ENCODE data around the gene FAM131B.
"Not testable (repeated sequence)": the region's sequence is repeated elsewhere in the genome, so short reads cannot be mapped to it uniquely, and the experiment has no call there.

The FAM131B gene

DNA sequence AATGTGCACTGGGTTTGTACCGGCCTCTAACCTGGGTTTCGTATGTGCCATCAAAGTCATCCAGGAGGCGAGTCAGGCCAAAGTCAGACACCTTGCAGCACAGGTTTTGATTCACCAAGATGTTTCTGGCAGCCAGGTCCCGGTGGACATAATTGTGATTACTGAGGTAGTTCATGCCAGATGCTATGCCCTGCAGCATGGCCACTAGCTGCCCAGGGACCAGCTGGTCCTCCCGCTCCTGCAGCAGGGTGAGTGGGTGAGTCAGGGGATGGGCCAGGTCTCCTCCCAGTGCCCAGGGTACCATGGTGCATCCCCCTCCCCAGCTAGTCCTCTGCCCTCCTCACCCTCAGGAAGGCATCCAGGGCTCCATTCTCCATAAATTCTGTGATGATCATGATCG lies 32.3 kb upstream of the FAM131B start:
- no peak for DNase-seq

DNA sequence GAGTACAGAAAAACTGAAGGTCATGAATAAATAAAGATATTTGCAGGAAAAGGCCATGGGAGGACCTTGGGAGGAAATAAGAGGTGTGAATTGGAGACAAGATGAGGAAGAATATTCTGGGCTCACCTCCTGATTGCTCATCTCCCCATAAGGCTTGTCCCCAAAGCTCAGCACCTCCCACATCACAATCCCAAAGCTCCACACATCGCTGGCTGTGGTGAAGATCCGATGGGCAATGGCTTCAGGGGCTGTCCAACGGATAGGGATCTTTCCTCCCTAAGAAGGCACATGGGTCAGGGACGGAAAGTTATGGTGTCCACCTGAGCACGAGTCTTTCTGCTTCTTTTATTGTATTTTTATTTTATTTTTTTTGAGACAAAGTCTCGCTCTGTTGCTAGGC lies 31.6 kb upstream of the FAM131B start:
- no peak for DNase-seq

DNA sequence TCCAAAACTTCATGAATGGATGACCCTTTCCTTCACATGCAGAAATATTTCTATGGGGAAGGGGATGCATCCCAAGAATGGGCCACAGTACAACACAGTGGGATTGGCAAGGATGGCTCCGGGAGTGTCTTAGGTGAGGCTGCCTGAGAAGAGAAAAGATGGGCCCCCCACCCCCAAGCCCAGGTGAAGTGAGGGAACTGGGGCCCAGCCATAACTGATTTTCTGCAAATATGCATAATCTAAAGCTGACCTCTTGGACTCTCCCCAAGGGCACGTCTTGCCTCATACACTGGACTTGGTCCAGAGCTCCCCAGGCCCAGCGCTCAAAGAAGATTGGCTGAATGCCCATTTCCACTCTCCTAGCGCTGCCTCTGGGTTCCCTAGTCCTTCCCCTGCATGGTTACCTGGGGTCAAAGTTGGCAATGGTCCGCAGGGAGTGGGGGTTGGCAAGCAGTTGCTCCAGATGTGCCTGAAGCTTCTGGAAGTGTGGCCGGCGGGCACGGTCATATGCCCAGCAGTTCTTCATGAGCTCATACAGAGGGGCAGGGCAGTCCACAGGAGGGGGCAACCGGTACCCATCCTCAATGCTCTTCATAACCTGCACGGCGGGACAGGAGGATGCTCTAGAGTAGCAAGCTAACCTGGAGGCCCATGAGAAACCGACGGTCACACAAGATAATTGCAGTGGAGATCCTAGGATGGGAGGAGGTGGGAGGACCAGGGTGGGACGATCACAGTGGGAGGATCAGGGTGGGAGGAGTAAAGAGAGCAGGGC lies 30.9 kb upstream of the FAM131B start:
- no peak for DNase-seq

DNA sequence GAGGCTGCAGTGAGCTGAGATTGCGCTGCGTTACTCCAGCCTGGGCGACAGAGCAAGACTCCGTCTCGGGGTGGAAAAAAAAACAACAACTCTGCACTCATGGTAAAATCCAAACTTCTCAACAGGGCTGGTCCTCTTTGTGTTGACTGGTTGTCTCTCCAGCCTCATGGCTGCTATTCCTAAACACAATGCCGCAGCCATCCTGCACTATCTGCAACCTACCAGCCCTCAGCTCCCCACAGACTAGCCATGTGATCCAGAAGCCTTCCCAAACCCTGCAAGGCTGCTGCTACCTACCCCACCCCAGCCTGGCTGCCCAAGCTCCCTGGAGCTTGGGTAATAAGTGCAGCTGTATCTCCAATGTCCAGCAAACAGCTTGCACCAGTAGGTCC lies 30.4 kb upstream of the FAM131B start:
- DNase-seq: no peak

DNA sequence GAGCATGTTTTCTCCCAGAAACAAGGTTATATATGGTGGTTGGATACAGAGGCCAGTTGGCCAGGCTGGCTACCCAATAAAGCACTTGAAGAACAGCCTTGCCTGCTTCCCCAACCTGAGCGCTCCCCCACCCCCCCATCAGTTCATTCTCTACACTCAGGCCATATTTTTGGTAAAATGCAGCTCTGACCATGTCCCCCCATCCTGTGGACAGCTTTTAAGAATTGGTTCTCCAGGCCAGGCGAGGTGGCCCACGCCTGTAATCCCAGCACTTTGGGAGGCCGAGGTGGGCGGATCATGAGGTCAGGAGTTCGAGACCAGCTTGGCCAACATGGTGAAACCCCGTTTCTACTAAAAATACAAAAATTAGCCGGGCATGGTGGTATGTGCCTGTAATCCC lies 29.9 kb upstream of the FAM131B start:
- DNase-seq: not testable (repeated sequence)

DNA sequence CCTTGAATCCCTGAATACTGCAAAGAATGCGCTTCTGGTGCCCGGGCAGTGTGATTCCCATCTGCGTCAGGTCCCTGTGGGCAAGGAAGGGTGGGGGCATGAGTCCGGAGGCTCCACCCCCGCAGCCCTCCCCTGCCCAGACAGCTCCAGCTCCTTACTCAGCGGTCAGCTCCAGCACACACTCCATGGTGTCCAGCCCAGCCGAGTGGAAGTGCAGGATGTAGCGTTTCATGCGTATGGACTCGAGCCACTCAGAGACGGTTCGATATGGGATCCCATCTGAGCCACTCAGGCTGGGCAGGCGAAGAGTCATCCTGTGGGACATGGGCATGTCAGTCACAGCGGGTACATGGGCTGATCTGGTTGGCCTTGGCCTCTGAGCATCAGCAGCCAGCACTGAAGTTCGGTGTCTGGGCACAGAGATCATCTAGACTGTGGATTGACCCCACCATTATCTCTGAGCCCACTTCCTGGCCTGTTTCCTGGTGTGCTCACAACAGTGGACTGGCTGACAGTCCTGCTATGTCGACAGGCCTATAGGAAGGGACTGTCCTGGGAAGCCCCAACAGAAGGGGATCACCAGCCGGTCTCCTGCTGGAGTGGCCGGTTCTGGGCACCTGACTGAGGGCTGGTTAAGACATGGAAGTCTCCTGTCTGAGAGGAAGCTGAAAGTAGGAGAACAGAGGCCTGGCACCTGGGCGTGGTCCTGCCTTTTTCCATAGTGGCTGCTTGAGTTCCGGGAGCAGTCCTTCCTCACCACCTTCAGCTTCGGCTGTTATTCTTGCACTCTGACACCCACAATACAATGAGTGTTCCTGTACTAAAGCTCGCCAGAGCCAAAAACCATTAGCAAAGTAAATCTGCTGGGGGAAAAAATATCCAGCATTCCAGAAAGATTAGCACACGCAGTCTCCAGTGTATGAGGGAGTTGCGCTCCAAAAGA lies 29.2 kb upstream of the FAM131B start:
- no peak for DNase-seq

DNA sequence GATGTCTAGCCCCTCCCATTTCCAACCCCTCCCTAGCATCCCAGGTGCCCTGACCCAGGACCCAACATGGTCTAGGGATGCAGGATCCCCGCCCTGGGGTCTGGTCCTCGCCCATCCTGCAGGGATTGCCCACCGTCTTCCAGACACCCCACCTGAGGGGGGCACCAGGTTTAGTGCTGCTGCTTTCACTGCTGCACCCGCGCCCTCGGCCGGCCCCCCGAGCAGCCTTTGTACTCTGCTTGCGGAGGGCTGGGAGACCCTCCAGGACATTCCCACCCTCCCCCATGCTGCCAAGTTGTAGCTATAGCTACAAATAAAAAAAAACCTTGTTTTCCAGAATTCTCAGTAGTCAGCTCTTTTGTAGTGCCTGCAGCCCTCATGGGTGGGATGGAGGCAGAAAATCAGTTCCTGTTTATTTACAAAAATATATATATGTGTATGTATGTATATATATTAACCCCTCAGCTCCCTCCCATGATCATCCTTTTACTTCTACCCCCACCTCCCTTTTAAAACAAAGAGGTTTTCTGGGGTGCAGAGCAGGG lies 28.3 kb upstream of the FAM131B start:
- DNase-seq: no peak

DNA sequence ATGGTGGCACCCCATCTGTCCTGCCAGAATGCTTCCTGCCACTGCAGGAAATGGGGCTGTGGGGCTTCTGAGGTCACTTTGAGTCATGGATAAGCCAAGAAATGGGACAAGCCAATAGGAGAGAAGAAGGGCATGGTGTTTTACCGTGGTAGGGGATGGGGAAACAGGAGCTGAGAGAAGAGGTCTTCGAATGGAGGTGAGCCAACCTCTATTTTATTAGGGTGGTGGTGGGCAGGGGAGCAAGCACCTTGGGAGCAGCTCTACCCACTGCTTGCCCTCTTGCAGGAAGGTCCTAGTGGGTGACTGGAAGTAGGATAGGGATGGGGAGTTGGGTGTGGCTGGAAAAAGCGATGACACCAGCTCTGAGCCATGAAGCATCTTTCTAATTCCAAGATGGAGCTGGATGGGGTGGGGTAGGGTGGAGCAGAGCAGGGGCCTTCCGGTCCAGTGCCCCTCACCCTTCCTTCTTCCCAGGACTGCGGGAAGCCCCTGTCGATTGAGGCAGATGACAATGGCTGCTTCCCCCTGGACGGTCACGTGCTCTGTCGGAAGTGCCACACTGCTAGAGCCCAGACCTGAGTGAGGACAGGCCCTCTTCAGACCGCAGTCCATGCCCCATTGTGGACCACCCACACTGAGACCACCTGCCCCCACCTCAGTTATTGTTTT lies 27.7 kb upstream of the FAM131B start:
- DNase-seq: no peak

DNA sequence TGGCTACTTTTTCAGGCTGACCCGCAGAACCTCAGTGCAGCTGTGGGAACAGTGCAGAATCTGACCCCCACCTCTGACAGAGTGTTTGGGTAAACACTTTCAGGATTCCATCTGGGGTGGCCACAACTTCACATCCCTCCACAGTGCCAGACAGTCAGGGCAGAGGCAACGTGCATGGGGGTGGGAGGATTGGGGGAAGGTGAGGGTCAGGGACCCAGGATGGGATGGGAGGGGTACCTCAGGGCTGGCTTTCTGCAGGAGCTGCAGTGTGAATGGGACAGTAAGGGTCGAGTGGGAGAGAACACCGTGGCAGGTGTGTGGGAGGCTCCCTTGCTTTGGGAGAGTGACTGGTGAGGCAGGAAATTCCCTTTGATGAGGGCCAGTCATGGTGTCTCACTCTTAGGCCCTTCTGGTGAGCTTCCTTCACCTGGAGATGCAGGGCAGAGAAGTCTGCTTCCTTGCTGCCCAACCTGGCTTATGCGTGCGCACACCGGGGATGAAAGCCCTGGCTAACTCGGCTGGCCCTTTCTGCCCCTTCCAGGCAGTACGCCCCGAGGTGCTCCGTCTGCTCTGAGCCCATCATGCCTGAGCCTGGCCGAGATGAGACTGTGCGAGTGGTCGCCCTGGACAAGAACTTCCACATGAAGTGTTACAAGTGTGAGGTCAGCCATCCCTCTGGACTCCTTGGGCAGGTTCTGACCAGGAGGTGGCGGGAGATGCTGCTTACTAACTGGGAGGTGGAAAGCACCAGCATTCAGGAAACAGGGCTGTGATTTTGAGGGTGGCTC lies 27.0 kb upstream of the FAM131B start:
- DNase-seq: no peak

DNA sequence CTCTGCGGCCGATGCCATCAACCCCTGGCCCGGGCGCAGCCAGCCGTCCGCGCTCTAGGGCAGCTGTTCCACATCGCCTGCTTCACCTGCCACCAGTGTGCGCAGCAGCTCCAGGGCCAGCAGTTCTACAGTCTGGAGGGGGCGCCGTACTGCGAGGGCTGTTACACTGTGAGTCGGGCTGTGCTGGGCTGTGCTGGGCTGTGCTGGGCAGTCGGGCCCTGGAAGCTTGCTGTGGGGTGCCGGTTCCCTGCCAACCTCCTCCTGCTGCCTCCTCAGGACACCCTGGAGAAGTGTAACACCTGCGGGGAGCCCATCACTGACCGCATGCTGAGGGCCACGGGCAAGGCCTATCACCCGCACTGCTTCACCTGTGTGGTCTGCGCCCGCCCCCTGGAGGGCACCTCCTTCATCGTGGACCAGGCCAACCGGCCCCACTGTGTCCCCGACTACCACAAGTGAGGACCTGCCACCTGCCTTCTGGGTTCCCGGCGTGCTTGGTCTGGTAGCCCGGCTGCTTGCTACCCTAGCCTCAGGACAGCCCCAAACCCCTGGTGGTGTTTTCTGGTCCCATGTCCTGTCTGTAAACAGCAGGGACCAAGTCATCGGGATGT lies 26.1 kb upstream of the FAM131B start:
- no peak for DNase-seq

DNA sequence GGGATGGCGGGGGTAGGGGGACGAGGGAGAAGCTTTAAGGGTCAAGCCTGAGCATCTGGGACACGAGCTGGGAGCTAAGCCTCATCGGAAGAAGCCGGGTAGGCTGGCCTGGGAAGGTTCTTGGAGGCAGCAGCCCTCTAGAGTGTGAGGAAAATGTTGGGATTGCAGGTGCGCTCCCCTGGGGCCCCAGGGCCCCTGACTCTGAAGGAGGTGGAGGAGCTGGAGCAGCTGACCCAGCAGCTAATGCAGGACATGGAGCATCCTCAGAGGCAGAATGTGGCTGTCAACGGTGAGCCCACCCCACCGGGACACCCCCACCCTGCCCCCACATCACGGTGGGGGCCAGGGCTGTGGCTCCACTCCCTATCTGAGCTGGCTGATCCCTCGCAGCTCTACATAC lies 25.5 kb upstream of the FAM131B start:
- DNase-seq: no peak

DNA sequence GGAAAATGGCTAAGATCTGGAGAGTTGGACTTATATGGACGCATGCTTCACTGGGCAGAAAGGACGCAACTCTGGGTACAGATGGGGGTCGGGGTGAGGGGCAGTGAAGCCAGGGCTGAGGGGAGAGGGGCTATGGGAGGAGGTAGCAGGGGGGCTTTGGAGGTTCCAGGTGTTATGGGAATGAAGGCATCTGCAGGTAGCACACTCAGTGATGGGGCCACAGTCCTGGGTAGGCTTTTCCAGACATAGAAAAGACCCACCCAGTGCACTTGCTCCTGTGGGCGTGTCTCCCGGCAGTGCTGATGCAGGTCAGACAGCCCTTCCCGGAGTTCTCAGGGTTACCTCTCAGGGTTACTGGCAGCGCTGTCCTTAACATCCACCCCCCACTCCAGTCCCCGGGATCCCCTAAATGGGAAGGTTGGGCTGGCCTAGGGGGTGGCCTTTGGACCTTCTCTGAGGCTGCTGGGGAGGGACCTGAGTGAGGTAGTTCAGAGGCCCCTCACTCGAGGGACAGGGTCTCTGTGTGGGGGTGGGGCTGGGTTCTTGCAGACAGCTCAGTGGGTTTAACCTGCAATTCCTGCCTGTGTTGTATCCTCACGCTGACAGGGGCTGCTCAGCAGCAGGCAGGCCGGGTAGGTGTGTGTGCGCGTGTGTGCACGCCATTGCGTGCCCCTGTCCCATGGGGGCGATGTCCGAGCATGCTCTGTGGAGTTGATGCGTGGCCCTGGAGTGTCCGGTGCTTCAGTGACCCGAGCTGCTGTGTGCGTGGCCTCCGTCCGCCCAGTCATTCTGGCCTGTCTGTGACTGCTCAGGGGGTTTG lies 24.9 kb upstream of the FAM131B start:
- DNase-seq: no peak

DNA sequence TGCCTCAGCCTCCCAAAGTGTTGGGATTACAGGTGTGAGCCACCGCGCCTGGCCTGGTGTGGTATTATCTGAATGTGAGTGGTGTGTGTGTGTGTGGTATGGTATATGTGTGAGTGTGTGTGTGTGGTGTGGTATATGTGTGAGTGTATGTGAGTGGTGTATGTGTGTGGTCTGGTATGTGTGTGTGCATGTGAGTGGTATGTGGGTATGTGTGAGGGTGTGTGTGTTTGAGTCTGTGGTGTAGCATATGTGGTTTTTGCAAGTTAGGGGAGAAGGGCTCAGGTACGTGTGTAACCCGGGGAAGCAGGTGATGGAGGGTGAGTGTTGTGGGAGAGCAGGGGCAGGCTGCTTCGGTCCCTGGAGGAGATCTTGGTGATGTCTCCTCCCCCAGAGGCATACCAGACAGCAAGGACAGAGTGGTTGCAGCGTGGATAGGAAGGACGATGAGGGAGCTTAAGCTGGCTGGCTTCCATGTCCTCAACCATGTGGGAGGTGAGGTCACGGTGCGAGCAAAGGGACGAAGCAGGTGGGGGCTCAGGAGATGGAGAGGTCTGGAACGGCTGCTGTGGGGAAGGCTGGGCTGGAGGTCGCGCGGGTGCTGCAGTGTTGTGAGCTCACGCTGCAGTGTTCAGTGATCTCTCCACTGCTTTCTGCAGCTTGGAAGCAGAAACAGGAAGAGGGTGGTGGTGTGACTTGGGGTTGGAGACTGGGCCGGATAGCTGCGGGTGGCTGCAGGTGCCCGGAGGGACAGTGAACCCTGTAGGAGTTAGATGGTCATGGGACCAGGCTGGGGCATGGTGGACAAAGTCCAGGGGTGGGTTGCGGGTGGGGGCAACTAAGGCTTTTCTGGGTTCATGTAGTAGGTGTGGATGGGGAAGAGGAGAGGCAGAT lies 23.6 kb upstream of the FAM131B start:
- no peak for DNase-seq

DNA sequence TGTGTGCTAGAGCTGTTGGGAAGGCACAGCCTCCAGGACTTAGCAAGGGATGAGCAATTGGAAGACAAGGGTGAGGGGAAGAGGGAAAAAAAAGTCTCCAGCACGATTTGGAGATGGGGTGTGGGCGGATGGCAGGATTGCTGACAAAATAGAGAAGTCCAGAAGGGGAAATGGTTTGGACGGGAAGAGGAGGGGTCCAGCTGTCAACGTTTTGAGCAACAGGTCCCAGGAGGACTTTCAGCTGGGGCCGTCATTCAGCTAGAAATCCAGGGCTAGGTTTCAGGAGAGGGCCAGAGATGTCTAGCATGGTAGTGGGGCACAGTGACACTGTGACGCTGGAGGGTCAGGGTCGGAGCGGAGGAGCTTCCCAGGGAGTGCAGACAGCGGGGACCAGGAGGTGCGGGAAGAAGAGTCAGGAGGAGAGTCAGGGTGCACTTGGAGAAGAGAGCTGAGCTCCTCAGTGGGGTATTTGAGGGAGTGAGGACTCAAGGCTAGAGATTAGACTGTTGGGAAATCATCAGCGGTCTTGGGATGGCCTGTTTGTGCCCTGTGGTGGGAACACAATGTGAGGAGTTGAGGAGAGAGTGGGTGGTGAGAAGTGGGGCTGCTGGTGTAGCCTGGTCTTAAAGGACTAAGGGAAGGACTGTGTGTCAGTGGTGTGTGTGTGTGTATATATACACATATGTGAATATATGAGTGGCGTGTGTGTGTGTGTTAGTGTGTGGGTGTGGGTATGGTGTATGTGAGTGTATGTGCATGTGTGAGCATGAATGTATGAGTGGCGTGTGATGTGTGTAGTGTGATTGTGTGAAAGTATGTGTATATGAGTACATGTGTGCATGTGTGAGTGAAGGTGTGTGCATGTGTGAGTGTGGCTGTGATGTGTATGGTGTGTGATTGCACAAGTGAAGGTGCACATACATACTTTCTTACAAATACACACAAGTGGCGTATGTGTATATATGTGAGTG lies 22.4 kb upstream of the FAM131B start:
- no peak for DNase-seq

DNA sequence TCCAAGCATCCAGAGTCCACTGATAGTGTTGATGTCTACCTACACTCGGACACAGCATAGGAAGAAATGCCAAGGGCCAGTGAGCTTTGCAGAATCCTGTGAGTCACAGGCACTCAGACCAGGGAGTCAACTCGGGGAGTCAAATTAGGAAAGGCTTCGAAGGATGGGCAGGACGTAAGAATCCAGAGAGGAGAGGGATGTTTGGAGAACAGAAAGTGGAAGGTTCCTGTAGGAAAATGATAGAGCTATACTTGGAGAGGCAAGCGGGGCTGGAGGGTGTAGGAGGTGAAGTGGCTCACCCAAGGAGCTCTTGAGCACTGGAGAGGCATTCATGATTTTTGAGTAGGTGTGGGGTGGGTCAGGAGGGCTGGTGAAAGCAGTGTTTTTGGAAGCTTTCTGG lies 21.6 kb upstream of the FAM131B start:
- DNase-seq: no peak

DNA sequence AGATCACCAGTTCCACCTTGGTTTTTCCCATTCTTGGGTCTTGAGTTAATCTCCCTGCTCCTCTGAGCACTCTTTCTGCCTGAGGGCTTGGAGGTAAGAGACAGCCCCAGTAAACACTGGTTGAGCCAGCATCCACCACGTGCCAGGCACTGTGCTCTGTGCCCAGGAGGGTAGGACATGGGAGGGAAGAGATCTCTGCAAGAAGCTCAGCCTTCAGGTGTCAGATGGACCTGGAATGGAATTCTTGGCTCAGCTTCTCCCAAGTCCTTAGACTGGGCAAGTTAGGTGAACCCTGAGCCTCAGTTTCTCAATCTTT lies 21.1 kb upstream of the FAM131B start:
- DNase-seq: no peak

DNA sequence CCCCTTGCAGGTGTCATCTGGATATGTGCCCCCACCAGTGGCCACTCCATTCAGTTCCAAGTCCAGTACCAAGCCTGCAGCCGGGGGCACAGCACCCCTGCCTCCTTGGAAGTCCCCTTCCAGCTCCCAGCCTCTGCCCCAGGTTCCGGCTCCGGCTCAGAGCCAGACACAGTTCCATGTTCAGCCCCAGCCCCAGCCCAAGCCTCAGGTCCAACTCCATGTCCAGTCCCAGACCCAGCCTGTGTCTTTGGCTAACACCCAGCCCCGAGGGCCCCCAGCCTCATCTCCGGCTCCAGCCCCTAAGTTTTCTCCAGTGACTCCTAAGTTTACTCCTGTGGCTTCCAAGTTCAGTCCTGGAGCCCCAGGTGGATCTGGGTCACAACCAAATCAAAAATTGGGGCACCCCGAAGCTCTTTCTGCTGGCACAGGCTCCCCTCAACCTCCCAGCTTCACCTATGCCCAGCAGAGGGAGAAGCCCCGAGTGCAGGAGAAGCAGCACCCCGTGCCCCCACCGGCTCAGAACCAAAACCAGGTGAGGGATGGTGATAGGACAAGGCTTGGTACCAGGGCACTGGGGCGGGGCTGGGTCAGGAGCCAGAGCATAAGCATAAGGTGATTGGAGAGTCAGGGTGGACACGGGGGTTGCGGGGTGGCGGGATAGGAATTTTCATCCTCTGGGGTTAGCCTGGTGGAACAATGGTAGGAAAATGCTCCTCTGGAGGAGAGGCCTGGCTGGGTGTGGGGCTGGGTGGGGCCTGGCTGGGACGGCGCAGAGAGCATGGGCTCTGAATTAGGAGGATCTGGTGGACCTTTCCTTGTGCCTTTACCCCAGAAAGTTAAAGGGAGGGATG lies 20.5 kb upstream of the FAM131B start:
- DNase-seq: no peak

All from cerebellar nuclear complex (tissue), 1 donor.